ENCODE data around the gene DDX27. TPM values are rescaled to one million over a fixed set of nuclear protein-coding genes. Genes with fewer than 3 reads are reported as not detected.

The DDX27 gene
- total and polyA plus RNA-seq, 2 of the 8 experiments (the other 6 are each of a cell fraction or from before 2014, with no cell fraction given), result 42.7 to 51.0 TPM

DNA sequence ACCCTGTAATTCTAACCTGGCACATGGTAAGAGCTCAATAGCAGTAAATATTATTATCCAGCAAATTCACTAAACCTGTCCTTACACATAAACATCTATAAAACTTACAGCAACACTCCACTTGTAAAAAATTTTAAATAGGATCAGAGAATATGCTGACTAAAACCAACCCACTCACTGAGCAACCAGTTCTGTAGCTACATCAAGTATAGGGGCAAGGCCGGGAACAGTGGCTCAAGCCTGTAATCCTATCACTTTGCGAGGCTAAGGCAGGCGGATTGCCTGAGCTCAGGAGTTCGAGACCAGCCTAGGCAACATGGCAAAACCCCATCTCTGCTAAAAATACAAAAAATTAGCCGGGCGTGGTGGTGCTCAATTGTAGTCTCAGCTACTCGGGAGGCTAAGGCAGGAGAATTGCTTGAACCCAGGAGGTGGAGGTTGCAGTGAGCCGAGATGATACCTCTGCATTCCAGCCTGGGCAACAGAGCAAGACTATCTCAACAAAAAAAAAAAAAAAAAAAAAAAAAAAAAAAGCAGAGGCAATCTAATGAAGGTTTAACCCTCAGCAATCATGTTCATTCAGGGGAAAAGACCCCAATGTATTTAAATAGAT lies 37.8 kb upstream of the DDX27 start (continued):
- no peak for TF ChIP-seq SRF (IDR thresholded peaks at IDR 0.05; ENCODE audit: low read depth, low read length)
- no peak for TF ChIP-seq SP2 (IDR thresholded peaks at IDR 0.05; ENCODE audit: low read length)
- no peak for TF ChIP-seq NRF1 (IDR thresholded peaks at IDR 0.05; ENCODE audit: low read depth, low read length)

Data from H1 (cell line).